DMS114 treated with DMSO at 0.1 percent for 48 hours (cell line): ENCODE results near the gene STMN3.
"Not testable (repeated sequence)": the region's sequence is repeated elsewhere in the genome, so short reads cannot be mapped to it uniquely, and the experiment has no call there.

ENCODE experiments used
- DNase-seq: peaks from one replicate; lab custom pipeline; 2025; ENCODE audit not compliant: unreplicated experiment; lab: John Stamatoyannopoulos, UW

Gene STMN3

GRCh38 chr20:63617876-63618265 is 35.4 kb downstream of the STMN3 start:
- no peak for DNase-seq

GRCh38 chr20:63617092-63617875 is 35.9 kb downstream of the STMN3 start:
- no peak for DNase-seq

DNA sequence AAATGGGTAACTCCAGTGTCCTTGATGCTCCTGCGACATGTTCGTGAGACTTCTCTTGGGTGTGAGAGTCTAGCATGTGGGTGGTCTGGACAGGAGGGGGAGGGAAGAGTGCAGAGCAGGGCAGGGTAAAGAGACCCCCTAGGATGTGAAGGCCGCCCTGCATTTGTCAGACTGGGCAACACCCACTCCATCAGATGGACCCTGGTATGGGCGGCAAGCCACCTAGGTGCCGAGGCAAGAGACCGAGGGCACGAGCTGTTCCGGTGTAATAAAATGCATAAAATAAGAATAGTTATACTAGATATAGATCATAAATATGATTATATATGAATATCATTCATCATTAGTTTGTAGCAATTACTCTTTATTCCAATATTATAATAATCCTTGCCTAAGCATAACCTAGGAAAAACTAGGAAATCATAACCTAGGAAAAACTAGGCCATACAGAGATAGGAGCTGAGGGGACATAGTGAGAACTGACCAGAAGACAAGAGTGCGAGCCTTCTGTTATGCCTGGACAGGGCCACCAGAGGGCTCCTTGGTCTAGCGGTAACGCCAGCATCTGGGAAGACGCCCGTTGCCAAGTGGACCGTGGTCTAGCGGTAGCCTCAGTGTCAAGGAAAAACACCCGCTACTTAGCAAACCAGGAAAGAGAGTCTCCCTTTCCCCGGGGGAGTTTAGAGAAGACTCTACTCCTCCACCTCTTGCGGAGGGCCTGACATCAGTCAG is 39.2 kb downstream of the STMN3 start:
- not testable (repeated sequence) for DNase-seq

GRCh38 chr20:63612276-63612931 is 40.8 kb downstream of the STMN3 start:
- no peak for DNase-seq

DNA sequence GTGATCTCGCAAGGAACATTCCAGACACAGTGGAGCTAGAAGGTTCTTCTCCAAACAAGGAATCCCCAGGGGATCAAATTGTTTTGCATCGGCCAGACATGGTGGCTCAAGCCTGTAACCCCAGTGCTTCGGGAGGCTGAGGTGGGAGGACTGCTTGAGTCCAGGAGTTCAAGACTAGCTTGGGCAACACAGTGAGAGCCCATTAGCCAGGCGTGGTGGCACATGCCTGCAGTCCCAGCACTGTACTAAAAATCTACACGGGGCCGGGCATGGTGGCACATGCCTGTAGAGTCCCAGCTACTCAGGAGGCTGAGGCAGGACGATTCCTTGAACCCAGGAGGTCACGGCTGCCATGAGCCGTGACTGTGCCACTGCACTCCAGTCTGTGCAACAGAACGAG is 41.6 kb downstream of the STMN3 start:
- no peak for DNase-seq

GRCh38 chr20:63610581-63611435 is 42.4 kb downstream of the STMN3 start:
- no peak for DNase-seq

GRCh38 chr20:63606686-63607085 is 46.5 kb downstream of the STMN3 start:
- DNase-seq, result no peak

DNA sequence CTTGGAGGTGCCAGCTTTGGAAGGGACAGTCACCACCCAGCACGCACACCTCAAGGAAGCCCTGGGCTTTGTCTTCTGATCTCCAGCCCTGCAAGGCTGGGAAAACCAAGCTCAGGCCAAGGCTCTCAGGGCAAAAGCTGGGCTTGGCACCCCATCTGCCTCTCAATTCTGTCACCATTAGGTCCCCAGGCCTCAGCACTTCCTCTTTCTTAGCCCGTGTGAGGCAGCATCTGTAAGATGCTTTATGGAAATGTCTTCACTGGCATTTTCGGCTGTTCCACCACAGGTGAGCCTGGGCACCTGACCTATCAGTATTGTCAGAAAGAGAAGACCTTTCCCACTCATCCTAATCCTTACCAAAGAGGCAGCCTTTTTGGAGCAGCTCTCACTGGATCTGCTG is 50.9 kb downstream of the STMN3 start:
- DNase-seq, result no peak

DNA sequence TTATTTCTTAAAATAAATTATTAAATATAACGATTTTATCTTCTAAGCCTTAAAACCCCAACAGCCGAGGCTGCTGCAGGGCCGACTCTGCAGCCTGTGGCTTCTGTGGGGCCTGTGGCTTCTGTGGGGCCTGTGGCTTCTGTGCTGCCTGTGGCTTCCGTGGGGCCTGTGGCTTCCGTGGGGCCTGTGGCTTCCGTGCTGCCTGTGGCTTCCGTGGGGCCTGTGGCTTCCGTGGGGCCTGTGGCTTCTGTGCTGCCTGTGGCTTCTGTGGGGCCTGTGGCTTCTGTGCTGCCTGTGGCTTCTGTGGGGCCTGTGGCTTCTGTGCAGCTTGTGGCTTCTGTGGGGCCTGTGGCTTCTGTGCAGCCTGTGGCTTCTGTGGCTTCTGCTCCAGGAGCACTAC is 51.5 kb downstream of the STMN3 start:
- not testable (repeated sequence) for DNase-seq

- no peak for DNase-seq
Measured at GRCh38 chr20:63599396-63600050, 53.7 kb downstream of the STMN3 start.

DNA sequence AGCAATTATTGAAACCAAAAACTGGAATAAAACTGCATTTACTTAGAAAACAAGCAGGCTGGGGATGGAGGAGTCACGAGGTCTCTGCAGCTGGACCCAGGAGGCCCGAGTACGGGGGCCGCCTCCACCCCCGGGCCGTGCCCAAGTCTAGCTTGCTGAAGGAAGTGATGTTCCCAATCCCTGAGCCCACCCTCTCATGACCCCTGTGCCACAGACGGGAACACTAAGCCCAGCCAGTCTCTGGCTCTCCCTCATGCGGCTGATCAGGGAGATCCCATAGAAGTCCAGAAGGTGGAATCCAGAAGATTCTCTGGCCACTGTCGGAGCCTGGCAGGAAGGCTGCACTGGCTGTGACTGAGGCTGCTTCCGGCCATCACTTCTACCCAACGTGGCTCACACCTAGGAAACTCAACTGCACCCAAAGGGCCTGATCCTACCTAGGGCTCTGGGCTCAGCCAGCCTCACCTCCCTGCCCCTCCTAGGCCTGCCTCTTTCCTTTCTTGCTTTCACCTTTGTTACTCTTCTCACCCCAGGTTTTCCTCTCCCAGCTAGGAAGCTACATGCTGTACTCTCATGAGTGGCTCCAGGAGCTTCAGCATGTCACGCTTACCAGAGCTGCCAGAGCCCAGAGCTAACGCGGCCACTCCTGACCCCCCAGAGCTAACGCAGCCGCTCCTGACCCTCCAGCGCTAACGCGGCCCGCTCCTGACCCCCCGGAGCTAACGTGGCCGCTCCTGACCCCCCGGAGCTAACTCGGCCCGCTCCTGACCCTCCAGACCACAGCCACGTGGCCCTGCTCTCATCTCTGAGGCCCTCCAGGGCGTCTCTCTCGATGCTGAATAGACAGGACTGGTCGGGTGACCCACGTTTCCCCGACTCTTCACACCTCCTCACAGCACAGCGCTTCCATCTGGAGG is 54.5 kb downstream of the STMN3 start:
- no peak for DNase-seq

- DNase-seq, result no peak
Measured at GRCh38 chr20:63597651-63598478, 55.4 kb downstream of the STMN3 start.

- no peak for DNase-seq
Measured at GRCh38 chr20:63596423-63596822, 56.8 kb downstream of the STMN3 start.

GRCh38 chr20:63595416-63596127 is 57.7 kb downstream of the STMN3 start:
- DNase-seq, result no peak

- DNase-seq, result no peak
Measured at GRCh38 chr20:63594043-63594561, 59.1 kb downstream of the STMN3 start.

- DNase-seq, result no peak
Measured at GRCh38 chr20:63592661-63593060, 60.6 kb downstream of the STMN3 start.

- DNase-seq, result no peak
Measured at GRCh38 chr20:63591786-63592355, 61.4 kb downstream of the STMN3 start.
